NCI-H2107 (cell line): ENCODE data around the gene PAQR9.

Source experiments
- DNase-seq: peaks from one replicate; lab custom pipeline; 2025; lab: John Stamatoyannopoulos, UW

Gene PAQR9

DNA sequence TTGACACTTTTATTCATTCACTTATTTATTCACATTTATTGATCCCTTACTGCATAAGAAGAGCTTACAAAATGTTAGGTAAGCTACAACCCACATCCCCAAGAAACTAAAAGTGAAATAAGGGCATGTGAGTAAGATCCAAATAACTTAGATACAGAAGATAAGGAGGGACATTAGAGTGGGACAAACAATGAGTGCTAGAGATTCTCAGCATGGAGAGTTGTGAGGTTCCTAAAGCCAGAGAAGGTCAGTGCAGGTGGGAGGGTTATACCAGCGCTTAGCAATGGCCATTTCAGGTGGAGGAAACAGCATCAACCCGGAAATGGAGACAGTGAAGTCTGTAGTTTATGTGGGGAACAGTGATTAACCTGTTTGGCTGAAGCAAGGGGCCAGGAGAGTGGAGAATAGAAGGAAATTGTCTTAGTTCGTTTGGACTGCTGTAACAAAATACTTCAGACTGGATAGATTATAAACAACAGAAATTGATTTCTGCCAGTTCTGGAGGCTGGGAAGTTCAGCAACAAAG is 49.1 kb downstream of the PAQR9 start:
- no peak for DNase-seq

DNA sequence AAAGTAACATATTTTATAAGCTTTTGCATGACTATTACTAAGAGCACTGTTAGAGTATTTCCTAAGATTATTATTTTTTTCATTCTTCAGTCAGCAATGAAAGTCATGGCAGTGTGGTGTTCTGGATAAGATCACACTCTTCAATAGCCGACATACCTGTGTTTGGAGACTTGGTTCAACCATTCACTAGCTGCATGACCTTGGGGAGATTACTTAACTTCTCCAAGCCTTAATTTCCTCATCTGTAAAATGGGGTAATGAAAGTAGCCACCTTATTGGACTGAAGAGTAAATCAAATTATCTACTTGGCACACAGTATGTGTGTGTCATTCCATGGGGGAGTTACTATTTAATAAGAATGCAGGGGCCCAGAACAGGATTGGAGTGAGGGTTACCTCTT is 50.0 kb downstream of the PAQR9 start:
- DNase-seq = no peak

DNA sequence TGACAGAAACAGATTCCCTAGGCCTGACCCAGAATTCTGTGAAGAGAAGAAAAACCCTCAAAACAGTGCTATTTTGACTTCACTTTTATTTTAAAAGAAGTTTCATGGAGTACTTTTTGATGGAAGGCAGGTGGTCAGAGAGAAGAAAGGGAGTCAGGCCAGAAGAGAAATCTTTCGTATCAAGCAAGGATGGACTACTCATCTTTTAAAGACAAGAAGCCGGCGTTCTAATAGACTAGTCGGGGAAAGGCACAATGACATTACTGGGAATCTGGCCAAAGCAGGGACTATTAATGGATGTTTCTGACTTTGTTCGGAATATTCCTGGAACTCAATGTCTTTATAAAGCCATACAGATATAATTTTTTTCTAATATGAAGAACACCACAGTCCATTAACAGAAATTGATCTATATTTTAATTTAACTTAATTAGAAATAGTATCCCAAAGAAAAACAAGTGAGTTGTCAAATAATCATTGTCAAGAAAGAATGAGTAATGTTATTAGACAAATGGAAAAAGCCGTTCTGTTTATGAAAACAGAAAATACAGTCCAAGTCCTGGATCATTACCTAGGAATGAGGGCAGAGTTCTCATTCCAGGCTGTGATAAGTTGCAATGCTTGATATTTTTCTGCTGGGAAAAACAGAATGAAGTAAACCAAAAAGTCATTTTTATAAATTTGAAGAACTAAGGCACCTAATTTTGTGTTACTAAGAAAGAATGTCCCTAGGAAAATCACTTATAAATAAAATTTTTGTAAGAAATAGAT is 50.9 kb downstream of the PAQR9 start:
- DNase-seq = no peak
